KMS-11 (cell line): ENCODE results near the gene SYPL1.

Source experiments
- H2AFZ ChIP-seq: fragments of 200-600 bp; sonication (generic); 2 replicates; pipeline ENCODE4 v1.6.1; 2016; ENCODE audit warnings: antibody characterized with exemption, mixed run types, low read depth
- H3K27ac ChIP-seq: fragments of 200-600 bp; sonication (generic); 2 replicates; pipeline ENCODE4 v1.6.1; 2016; ENCODE audit warnings: mild to moderate bottlenecking, mixed run types
- H3K27me3 ChIP-seq: fragments of 200-600 bp; sonication (generic); 2 replicates; pipeline ENCODE4 v1.6.1; 2017; ENCODE audit warnings: mild to moderate bottlenecking, low read depth, mixed run types, moderate library complexity; ENCODE audit not compliant: insufficient read depth
- H3K36me3 ChIP-seq: fragments of 200-600 bp; sonication (generic); 2 replicates; pipeline ENCODE4 v1.6.1; 2017; ENCODE audit warnings: mild to moderate bottlenecking, mixed run types; ENCODE audit not compliant: insufficient read depth
- H3K4me1 ChIP-seq: fragments of 200-600 bp; sonication (generic); 2 replicates; pipeline ENCODE4 v1.6.1; 2016; ENCODE audit warnings: mild to moderate bottlenecking, low read depth, mixed run types; ENCODE audit not compliant: poor library complexity, severe bottlenecking
- H3K4me2 ChIP-seq: fragments of 200-600 bp; sonication (generic); 2 replicates; pipeline ENCODE4 v1.7.0; 2016; ENCODE audit warnings: mild to moderate bottlenecking, mixed run types
- H3K4me3 ChIP-seq: fragments of 200-600 bp; sonication (generic); IDR thresholded peaks from 2 replicates; pipeline ENCODE4 v1.6.1; 2017; ENCODE audit warnings: low read depth, low read length, mixed read lengths; ENCODE audit not compliant: insufficient read depth
- H3K79me2 ChIP-seq: fragments of 200-600 bp; sonication (generic); 2 replicates; pipeline ENCODE4 v1.6.1; 2016; ENCODE audit warnings: low read depth, mixed run types; ENCODE audit not compliant: insufficient read depth
- H3K9ac ChIP-seq: fragments of 200-600 bp; sonication (generic); 2 replicates; pipeline ENCODE4 v1.6.1; 2016; ENCODE audit warnings: mild to moderate bottlenecking, mixed run types
- H4K20me1 ChIP-seq: fragments of 200-600 bp; sonication (generic); 2 replicates; pipeline ENCODE4 v1.6.1; 2016; ENCODE audit warnings: mild to moderate bottlenecking, mixed run types; ENCODE audit not compliant: insufficient read depth
- TF ChIP-seq, protein P1 (sequence below): fragments of 200-600 bp; sonication (generic); conservative IDR thresholded peaks from 2 replicates; pipeline ENCODE4 v1.6.1; 2017; ENCODE audit warnings: low read depth, mild to moderate bottlenecking, antibody characterized with exemption, low read length, moderate library complexity, mixed read lengths

SYPL1 gene

GRCh38 chr7:106064771-106065574 is 47.1 kb downstream of the SYPL1 start:
- no peak overlapping the region for H3K9ac ChIP-seq
- no peak overlapping the region for H2AFZ ChIP-seq
- H3K4me1 ChIP-seq, result no peaks in the 10 kb centered on the region
- no peak overlapping the region for H3K4me2 ChIP-seq
- no peaks in the 10 kb centered on the region for H3K79me2 ChIP-seq
- no peak overlapping the region for H3K27ac ChIP-seq
- no peak overlapping the region for H3K4me3 ChIP-seq
- TF ChIP-seq, protein P1, sequence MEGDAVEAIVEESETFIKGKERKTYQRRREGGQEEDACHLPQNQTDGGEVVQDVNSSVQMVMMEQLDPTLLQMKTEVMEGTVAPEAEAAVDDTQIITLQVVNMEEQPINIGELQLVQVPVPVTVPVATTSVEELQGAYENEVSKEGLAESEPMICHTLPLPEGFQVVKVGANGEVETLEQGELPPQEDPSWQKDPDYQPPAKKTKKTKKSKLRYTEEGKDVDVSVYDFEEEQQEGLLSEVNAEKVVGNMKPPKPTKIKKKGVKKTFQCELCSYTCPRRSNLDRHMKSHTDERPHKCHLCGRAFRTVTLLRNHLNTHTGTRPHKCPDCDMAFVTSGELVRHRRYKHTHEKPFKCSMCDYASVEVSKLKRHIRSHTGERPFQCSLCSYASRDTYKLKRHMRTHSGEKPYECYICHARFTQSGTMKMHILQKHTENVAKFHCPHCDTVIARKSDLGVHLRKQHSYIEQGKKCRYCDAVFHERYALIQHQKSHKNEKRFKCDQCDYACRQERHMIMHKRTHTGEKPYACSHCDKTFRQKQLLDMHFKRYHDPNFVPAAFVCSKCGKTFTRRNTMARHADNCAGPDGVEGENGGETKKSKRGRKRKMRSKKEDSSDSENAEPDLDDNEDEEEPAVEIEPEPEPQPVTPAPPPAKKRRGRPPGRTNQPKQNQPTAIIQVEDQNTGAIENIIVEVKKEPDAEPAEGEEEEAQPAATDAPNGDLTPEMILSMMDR, result no peak
- no peaks in the 10 kb centered on the region for H4K20me1 ChIP-seq
- H3K27me3 ChIP-seq, result no peaks in the 10 kb centered on the region
- H3K36me3 ChIP-seq, result no peaks in the 10 kb centered on the region

DNA sequence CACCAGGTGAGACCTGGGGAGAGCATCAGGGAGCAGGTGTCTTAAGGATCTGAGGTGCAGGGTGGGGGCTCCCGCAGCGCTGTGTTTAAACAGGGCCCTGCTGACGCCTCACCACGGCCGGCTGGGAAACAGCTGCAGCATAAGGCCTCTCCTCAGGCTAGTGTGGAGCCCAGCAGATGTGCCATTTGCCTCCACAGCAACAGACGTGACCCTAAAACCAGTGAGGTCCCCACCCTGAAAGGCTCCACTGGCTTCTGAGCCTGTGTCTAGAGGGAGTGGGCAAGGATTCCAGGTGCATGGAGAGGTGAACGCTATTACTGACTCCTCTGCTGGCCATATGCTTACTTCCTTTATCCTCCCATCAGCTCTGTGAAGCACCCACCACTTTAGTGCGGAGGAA is 47.8 kb downstream of the SYPL1 start:
- no peak overlapping the region for H3K9ac ChIP-seq
- no peak overlapping the region for H3K4me3 ChIP-seq
- no peaks in the 10 kb centered on the region for H3K36me3 ChIP-seq
- TF ChIP-seq, protein P1, result no peak
- H3K79me2 ChIP-seq, result no peaks in the 10 kb centered on the region
- H3K4me2 ChIP-seq, result no peak overlapping the region
- no peak overlapping the region for H2AFZ ChIP-seq
- H4K20me1 ChIP-seq, result no peaks in the 10 kb centered on the region
- H3K4me1 ChIP-seq, result no peaks in the 10 kb centered on the region
- H3K27ac ChIP-seq, result no peak overlapping the region
- no peaks in the 10 kb centered on the region for H3K27me3 ChIP-seq

DNA sequence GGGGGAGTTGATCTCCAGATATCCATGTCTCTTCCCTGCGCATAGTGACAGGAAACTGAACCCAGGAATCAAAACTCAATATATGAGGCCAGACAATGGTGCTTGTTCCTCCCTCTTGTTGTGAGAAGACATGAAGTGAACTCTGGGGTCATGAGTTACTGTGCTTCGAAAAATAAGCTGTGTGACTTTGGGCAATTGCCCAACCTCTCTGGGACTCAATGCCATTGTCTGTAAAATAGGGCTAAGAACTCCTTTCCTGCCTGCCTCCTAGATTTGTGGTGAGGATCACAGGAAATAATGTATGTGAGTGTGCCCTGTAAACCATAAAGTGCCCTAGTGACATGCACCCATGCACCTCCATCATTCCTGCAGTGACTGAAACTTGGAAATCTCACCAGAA is 48.4 kb downstream of the SYPL1 start:
- no peaks in the 10 kb centered on the region for H3K79me2 ChIP-seq
- no peaks in the 10 kb centered on the region for H3K27me3 ChIP-seq
- no peaks in the 10 kb centered on the region for H3K36me3 ChIP-seq
- no peak overlapping the region for H3K27ac ChIP-seq
- H4K20me1 ChIP-seq, result no peaks in the 10 kb centered on the region
- H3K4me2 ChIP-seq, result no peak overlapping the region
- H2AFZ ChIP-seq, result no peak overlapping the region
- H3K9ac ChIP-seq, result no peak overlapping the region
- TF ChIP-seq, protein P1, result no peak
- H3K4me3 ChIP-seq, result no peak overlapping the region
- no peaks in the 10 kb centered on the region for H3K4me1 ChIP-seq

DNA sequence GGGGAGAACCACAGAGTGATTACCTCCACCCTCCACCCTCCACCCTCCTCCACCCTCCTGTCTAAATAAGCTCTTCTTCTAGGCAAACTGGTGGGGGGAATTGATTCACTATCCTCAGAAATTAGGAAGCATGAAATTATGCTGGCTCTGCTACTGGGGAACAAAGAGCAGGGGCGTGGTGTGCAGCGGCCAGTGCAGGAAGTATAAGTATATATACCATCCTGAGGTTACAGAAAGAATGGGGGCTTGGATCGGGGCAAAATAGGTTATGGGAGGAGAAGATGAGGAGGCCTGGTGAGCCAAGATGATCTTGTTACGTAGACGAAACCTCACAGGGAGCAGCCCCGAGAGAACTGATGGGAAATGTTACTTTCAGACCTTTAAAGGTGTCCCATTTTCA is 49.1 kb downstream of the SYPL1 start:
- no peaks in the 10 kb centered on the region for H3K4me1 ChIP-seq
- no peaks in the 10 kb centered on the region for H4K20me1 ChIP-seq
- no peak overlapping the region for H3K27ac ChIP-seq
- no peaks in the 10 kb centered on the region for H3K36me3 ChIP-seq
- H3K79me2 ChIP-seq, result no peaks in the 10 kb centered on the region
- H3K4me3 ChIP-seq, result no peak overlapping the region
- TF ChIP-seq, protein P1, result no peak
- no peak overlapping the region for H3K9ac ChIP-seq
- H3K27me3 ChIP-seq, result no peaks in the 10 kb centered on the region
- H2AFZ ChIP-seq, result no peak overlapping the region
- no peak overlapping the region for H3K4me2 ChIP-seq
